ENCODE data around the gene TEKTIP1.

TEKTIP1 gene

GRCh38 chr19:3538965-3539755, at the start of gene TEKTIP1:
Gene TEKTIP1, plus strand, starts transcription at chr19:3539174. Its CDS starts 4 bp downstream, at chr19:3539178.
- no peak for DNase-seq (ENCODE audit: low read depth)
- H3K4me3 ChIP-seq (ENCODE audit: low read length): no peak within 1 kb of the TSS
- TF ChIP-seq, protein P1, sequence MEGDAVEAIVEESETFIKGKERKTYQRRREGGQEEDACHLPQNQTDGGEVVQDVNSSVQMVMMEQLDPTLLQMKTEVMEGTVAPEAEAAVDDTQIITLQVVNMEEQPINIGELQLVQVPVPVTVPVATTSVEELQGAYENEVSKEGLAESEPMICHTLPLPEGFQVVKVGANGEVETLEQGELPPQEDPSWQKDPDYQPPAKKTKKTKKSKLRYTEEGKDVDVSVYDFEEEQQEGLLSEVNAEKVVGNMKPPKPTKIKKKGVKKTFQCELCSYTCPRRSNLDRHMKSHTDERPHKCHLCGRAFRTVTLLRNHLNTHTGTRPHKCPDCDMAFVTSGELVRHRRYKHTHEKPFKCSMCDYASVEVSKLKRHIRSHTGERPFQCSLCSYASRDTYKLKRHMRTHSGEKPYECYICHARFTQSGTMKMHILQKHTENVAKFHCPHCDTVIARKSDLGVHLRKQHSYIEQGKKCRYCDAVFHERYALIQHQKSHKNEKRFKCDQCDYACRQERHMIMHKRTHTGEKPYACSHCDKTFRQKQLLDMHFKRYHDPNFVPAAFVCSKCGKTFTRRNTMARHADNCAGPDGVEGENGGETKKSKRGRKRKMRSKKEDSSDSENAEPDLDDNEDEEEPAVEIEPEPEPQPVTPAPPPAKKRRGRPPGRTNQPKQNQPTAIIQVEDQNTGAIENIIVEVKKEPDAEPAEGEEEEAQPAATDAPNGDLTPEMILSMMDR (conservative IDR thresholded peaks at IDR 0.05; ENCODE audit: low read length): no peak

DNA sequence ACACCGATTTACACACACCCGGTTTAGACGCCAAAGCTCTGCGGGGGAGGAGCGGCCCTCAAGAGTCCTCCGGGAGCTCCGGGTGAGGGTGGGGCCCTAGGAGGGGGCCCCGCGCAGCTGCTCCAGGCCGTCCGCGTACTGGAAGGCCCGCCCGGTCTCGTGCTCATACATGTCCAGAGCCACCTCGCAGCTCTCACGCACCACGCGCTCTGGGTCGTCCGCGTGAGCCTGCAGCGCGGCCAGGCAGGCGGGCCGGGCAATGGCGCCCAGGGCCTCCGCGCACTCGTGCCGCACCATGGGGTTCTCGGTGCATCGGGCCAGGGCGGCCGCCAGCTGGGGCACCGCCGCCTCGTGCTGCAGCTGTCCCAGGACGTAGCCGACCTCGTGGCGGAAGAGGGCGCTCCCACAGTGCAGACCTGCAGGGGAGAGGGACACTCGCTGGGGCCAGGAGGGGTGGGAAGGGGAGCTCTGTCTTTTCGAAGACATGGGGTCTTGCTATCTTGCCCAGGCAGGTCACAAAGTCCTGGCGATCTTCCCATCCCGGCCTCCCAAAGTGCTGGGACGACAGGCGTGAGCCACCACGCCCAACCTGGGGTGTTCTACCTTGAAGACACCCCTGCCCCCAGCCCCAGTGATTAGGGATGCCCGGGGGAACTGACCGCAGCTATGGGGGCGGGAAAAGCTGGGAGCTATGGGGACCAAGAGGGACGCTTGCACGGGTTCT, 47.4 kb upstream of the TEKTIP1 start:
- no peak for DNase-seq (ENCODE audit: low read depth)
- H3K4me3 ChIP-seq (ENCODE audit: low read length): no peak overlapping the region
- TF ChIP-seq, protein P1 (conservative IDR thresholded peaks at IDR 0.05; ENCODE audit: low read length): no peak

DNA sequence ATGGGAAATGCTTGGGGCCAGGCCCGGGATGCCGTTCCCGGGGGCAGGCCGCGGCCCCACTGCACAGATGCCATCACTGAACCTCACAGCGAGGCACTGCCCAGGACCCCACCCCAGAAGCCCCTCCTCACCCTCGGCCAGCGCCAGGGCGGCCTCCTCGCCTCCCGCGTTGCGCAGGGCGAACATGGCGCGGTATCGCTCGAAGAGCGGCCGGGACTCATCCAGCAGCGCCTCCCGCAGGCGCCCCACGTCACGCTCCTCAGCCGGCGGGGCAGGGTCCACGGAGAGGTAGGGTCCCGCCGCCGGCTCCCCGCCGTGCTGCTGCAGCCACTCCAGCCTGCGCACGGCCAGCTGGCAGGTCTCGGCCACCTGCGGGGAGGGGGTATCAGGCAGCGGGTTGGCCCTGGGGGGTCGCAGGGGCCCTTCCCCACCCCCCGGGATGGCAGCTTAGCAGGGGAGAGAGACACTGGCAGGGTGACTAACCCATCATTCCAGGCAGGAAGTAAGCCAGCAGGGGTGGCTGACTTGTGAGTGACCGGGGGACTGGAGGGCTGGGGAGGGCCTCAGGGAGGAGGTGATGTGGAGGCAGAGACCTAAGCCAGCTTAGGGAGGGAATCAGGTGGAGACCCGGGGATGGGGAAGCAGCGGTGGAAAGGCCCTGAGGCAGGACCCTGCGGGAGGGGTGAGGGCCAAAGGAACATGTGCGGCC, 46.7 kb upstream of the TEKTIP1 start:
- TF ChIP-seq, protein P1 (conservative IDR thresholded peaks at IDR 0.05; ENCODE audit: low read length): no peak
- DNase-seq (ENCODE audit: low read depth): no peak
- no peak overlapping the region for H3K4me3 ChIP-seq (ENCODE audit: low read length)

DNA sequence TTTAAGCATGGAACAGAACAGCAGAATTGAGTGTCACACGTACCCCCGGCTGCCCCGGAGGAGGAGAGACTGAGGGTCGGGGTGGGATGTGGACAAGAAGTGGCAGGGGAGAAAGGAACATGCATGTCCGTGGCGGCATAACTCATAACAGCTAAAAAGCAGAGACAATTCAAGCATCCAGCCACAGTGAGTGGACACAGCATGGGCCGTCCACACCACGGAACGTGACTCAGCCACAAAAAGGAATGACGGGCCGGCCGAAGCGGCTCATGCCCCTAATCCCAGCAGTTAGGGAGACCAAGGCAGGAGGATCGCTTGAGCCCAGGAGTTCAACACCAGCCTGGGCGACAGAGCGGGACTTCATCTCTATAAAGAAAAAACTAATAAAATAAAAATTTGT, 46.1 kb upstream of the TEKTIP1 start:
- no peak for DNase-seq (ENCODE audit: low read depth)
- H3K4me3 ChIP-seq (ENCODE audit: low read length): no peak overlapping the region
- TF ChIP-seq, protein P1 (conservative IDR thresholded peaks at IDR 0.05; ENCODE audit: low read length): no peak

DNA sequence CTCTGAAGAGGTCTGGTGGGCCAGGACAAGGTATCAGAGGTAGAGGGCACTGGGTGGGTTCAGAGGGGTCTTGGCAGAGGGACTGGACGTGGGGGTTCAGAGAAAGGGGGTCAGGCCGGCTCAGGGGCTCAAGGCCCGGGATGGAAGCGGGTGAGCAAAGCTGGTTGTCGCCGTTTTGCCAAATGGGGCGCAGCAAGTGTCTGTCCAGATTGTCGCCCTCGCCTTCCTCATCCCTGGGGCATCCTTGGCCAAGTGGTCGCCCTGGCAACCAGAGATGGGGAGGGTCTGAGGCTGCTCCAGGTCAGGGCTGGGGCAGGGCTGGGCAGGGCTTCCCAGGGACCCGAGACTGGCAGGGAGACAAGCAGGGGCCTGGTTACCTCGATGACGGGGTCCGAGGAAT, 45.3 kb upstream of the TEKTIP1 start:
- TF ChIP-seq, protein P1 (conservative IDR thresholded peaks at IDR 0.05; ENCODE audit: low read length): no peak
- no peak for DNase-seq (ENCODE audit: low read depth)
- H3K4me3 ChIP-seq (ENCODE audit: low read length): no peak overlapping the region

- DNase-seq (ENCODE audit: low read depth): no peak
- H3K4me3 ChIP-seq (ENCODE audit: low read length): no peak overlapping the region
- TF ChIP-seq, protein P1 (conservative IDR thresholded peaks at IDR 0.05; ENCODE audit: low read length): no peak
Measured at GRCh38 chr19:3494051-3494450, 44.9 kb upstream of the TEKTIP1 start.

All from AG10803 (cell line).